Measurements from ENCODE around the gene TTLL5.
A peak's percentile ranks its signal among the peaks of the same experiment; 100 is the strongest.

Gene TTLL5

GRCh38 chr14:75660630-75661498 is at the start of gene TTLL5, which contains the start of gene ERG28:
Gene TTLL5 (plus strand): TSS chr14:75661246. CDS start chr14:75663150, 1,904 bp downstream.
Gene ERG28 (minus strand): TSS chr14:75660876. CDS start chr14:75657502, 3,374 bp downstream.
- DNase-seq (ENCODE audit: low read depth) = peak; percentile 91

- DNase-seq (ENCODE audit: low read depth) = no peak
Observed at GRCh38 chr14:75612157-75612556, 48.9 kb upstream of the TTLL5 start.

- DNase-seq (ENCODE audit: low read depth) = no peak
Observed at GRCh38 chr14:75614179-75614578, 46.9 kb upstream of the TTLL5 start.

- DNase-seq (ENCODE audit: low read depth) = no peak
Observed at GRCh38 chr14:75615200-75615599, 45.8 kb upstream of the TTLL5 start.

GRCh38 chr14:75619548-75619947 is 41.5 kb upstream of the TTLL5 start:
- no peak for DNase-seq (ENCODE audit: low read depth)

GRCh38 chr14:75625034-75625433 is 36.0 kb upstream of the TTLL5 start:
- no peak for DNase-seq (ENCODE audit: low read depth)

- no peak for DNase-seq (ENCODE audit: low read depth)
Observed at GRCh38 chr14:75626396-75626795, 34.6 kb upstream of the TTLL5 start.

GRCh38 chr14:75626863-75627262 is 34.2 kb upstream of the TTLL5 start:
- no peak for DNase-seq (ENCODE audit: low read depth)

- DNase-seq (ENCODE audit: low read depth) = no peak
Observed at GRCh38 chr14:75627406-75627805, 33.6 kb upstream of the TTLL5 start.

- DNase-seq (ENCODE audit: low read depth) = no peak
Observed at GRCh38 chr14:75628816-75629215, 32.2 kb upstream of the TTLL5 start.

GRCh38 chr14:75630695-75631452 is 30.2 kb upstream of the TTLL5 start:
- DNase-seq (ENCODE audit: low read depth) = no peak

- DNase-seq (ENCODE audit: low read depth) = no peak
Observed at GRCh38 chr14:75631453-75631831, 29.6 kb upstream of the TTLL5 start.

GRCh38 chr14:75634848-75635247 is 26.2 kb upstream of the TTLL5 start:
- DNase-seq (ENCODE audit: low read depth) = no peak

GRCh38 chr14:75636100-75636692 is 24.9 kb upstream of the TTLL5 start:
- DNase-seq (ENCODE audit: low read depth) = no peak

GRCh38 chr14:75640876-75641275 is 20.2 kb upstream of the TTLL5 start:
- no peak for DNase-seq (ENCODE audit: low read depth)

GRCh38 chr14:75643985-75644384 is 17.1 kb upstream of the TTLL5 start:
- DNase-seq (ENCODE audit: low read depth) = no peak

GRCh38 chr14:75645056-75645455 is 16.0 kb upstream of the TTLL5 start:
- DNase-seq (ENCODE audit: low read depth) = no peak

- DNase-seq (ENCODE audit: low read depth) = no peak
Observed at GRCh38 chr14:75646762-75647161, 14.3 kb upstream of the TTLL5 start.

- no peak for DNase-seq (ENCODE audit: low read depth)
Observed at GRCh38 chr14:75647640-75648039, 13.4 kb upstream of the TTLL5 start.

- DNase-seq (ENCODE audit: low read depth) = no peak
Observed at GRCh38 chr14:75648066-75648838, 12.8 kb upstream of the TTLL5 start.

- DNase-seq (ENCODE audit: low read depth) = no peak
Observed at GRCh38 chr14:75649337-75649736, 11.7 kb upstream of the TTLL5 start.

GRCh38 chr14:75649773-75650172 is 11.3 kb upstream of the TTLL5 start:
- no peak for DNase-seq (ENCODE audit: low read depth)

Data from stimulated activated CD8-positive, alpha-beta memory T cell treated with anti-CD3 and anti-CD28 coated beads, Interleukin-15, amount 100 ng/mL, for 1 hour (primary cell).